Measurements from ENCODE around the gene ANGPTL3.

ANGPTL3 gene

DNA sequence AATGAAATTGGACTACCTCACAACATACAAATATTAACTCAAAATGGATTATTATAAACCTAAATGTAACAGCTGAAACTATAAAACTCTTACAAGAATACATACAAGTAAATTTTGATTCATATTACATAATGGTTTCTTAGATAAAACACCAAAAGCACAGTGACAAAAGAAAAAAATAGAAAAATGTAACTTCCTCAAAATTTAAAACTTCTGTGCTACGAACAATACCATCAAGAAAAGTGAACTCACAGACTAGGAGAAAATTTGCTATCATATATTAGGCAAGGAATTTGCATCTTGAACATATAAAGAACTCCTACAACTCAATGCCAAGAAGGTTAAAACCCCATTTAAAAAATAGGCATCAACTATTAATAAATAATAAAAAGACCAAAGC, 31.2 kb downstream of the ANGPTL3 start:
- no peak for DNase-seq (ENCODE audit: low read depth)

DNA sequence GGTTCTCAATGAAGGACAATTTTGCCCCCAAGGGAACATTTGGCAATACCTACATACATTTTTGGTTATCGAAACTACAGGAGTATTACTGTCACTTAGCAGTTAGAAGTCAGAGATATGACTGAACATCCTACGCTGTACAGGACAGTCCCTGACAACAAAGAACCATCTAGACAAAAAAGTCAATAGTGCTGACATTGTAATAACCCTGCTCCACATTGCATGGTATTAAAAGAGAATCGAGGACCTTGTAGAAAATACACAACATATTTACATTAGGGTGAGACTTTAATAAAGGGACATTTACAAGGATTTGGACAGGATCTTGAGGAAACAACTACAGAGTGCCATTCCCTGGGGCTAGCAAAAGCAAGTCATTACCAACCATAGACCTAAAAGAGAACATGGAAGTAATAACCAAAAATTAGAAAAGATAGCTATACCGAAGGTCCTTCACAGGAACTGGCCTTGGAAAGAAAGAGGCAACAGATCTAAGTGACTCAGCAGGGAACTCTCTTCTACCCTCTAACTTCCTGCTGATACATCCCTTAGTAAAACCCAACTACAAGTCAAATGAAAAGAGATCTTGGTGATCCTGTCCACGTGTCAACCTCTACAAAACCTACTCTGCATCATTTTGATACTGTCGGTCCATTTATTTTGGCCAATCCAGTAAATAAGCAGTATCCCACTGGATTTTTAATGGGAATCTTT, 40.2 kb downstream of the ANGPTL3 start:
- peak; percentile 52 for DNase-seq (ENCODE audit: low read depth)

DNA sequence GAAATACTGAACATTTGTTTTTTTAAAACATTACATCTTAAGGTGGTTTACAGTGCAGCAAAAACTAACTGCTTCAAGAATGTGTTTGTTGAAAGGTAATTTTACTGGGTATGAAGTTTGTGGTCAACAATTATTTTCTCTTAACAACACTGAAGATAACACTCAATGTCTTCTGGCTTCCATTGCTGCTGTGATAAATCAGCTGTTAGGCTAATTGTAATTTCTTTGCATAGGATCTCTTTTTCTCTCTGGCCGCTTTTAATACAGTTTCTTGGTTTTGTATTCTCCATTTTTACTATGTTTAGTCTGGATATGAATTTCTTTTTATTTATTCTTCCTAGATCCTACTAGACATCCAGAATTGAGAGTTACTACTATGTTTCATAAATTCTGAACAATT, 46.0 kb downstream of the ANGPTL3 start:
- no peak for DNase-seq (ENCODE audit: low read depth)

DNA sequence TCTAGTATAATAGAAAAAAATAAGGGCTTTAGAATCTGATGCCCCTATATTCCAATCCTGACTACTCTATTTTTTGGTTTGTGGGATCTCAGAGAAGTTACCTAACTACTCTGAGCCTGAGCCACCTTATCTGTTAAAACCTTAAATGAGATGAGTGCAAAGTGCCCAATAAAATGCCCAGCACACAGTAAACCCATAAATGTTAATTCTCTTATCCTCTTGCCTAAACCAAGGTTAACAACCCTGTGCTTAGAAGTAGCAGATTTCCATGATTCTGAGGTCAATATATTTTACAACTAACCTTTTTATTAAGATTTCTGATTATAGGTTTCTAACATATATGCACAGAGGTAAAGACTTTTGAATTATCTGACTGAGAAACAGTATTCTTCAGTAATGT, 55.1 kb downstream of the ANGPTL3 start:
- no peak for DNase-seq (ENCODE audit: low read depth)

DNA sequence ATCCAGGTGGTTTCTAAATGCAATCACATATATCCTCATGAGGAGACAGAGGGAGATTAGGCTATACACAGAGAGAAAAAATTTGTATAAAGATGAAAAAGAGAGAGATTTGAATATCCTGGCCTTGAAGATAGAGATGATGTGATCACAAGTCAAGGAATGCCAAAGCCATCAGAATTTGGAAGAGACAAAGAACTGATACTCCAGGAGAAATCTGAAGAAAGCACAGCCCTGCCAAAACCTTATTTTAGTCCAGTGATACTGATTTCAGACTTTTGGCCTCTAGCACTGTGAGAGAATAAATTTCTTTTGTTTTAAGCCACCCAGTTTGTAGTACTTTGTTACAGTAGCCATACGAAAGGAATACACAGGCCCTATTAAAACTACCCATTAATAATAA, 57.4 kb downstream of the ANGPTL3 start:
- no peak for DNase-seq (ENCODE audit: low read depth)
